Right lobe of liver (tissue), 4 donors: ENCODE results near the gene TLL2.

ENCODE experiments used
- POLR2A ChIP-seq: fragments of 450-650 bp; IDR thresholded peaks from one replicate; pipeline ENCODE4 v1.6.1; 2017; ENCODE audit warnings: antibody characterized with exemption, mild to moderate bottlenecking
- TF ChIP-seq, protein P1 (sequence below), 4 donors: fragments of 200-600 bp in 3 of 4; fragments of 450-650 bp in 1 of 4; IDR thresholded peaks; one replicate each; pipeline versions ENCODE4 v1.5.1 to v1.8.0; 2016 to 2022; ENCODE audit warnings: antibody characterized with exemption in 4 of 4, mild to moderate bottlenecking in 2 of 4
- donor health status: DM: no; HTN: no; CAD: no.
- donor health status: DM: no; HTN: no; CAD: no.
- donor health status: DM: no; HTN: yes; CAD: no.

DNA sequence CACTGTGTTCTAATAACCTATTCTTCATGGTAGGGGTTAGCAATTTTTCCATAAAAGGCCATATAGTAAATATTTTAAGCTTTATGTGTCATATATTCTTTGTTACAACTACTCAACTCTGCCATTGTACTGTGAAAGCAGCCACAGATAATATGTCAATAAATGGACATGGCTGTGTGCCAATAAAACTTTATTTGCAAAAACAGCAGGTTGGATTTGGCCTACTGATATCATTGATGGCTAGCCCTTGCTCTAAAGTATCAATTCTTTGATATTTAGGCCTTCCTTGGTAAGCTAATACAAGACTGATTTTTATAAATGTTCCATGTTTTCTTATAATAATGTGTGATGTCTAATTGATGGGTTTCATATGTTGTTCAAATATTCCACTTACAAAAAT lies 77.7 kb downstream of the TLL2 start:
- TF ChIP-seq, protein P1, sequence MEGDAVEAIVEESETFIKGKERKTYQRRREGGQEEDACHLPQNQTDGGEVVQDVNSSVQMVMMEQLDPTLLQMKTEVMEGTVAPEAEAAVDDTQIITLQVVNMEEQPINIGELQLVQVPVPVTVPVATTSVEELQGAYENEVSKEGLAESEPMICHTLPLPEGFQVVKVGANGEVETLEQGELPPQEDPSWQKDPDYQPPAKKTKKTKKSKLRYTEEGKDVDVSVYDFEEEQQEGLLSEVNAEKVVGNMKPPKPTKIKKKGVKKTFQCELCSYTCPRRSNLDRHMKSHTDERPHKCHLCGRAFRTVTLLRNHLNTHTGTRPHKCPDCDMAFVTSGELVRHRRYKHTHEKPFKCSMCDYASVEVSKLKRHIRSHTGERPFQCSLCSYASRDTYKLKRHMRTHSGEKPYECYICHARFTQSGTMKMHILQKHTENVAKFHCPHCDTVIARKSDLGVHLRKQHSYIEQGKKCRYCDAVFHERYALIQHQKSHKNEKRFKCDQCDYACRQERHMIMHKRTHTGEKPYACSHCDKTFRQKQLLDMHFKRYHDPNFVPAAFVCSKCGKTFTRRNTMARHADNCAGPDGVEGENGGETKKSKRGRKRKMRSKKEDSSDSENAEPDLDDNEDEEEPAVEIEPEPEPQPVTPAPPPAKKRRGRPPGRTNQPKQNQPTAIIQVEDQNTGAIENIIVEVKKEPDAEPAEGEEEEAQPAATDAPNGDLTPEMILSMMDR (IDR thresholded peaks at IDR 0.05) = no peak
- TF ChIP-seq POLR2A = no peak
